Effector memory CD8-positive, alpha-beta T cell (primary cell): ENCODE measurements around the gene AGAP4.
"Not testable (repeated sequence)": the region's sequence is repeated elsewhere in the genome, so short reads cannot be mapped to it uniquely, and the experiment has no call there.

ENCODE experiments used
- ATAC-seq: fragments of 150-1000 bp; cut with Tn5 transposase; replicated peaks from 2 replicates; pipeline ENCODE4 v1.10.0; 2021; ENCODE audit warnings: mild to moderate bottlenecking, moderate library complexity
- DNase-seq, 3 experiments: peaks; one replicate each; pipeline ENCODE4 v3.0.0; 2021
- H3K27ac Mint-ChIP-seq, 2 donors: one replicate each; pipeline ENCODE4 v1.8.0; 2022; ENCODE audit warnings: mild to moderate bottlenecking in 2 of 2, mixed read lengths in 2 of 2, moderate library complexity in 2 of 2
- H3K27me3 Mint-ChIP-seq, 2 donors: one replicate each; pipeline ENCODE4 v1.8.0; 2022; ENCODE audit warnings: mixed read lengths in 2 of 2
- H3K36me3 Mint-ChIP-seq: one replicate; pipeline ENCODE4 v1.8.0; 2022; ENCODE audit warnings: mild to moderate bottlenecking, moderate library complexity, mixed read lengths; ENCODE audit not compliant: insufficient read depth
- H3K4me1 Mint-ChIP-seq, 2 donors: one replicate each; pipeline ENCODE4 v1.8.0; 2022; ENCODE audit warnings: low read depth in 2 of 2, mixed read lengths in 2 of 2
- H3K4me3 Mint-ChIP-seq, 2 donors: one replicate each; pipeline ENCODE4 v1.8.0; 2022; ENCODE audit warnings: mild to moderate bottlenecking in 2 of 2, mixed read lengths in 2 of 2, moderate library complexity in 2 of 2
- H3K9me3 Mint-ChIP-seq, 2 donors: one replicate each; pipeline ENCODE4 v1.8.0; 2022; ENCODE audit warnings: mixed read lengths in 2 of 2
- total RNA-seq, 9 experiments: gene quantifications; one replicate each; lab custom pipeline; 2026; lab: John Stamatoyannopoulos, UW

AGAP4 gene
- total RNA-seq = 2.7 to 14.6 (median 5.2) reads per million in 9 experiments

GRCh38 chr10:45847400-45847799 lies at the start of gene AGAP4:
Gene AGAP4 (minus strand): TSS chr10:45847500. CDS start chr10:45847347, 153 bp downstream.
- not testable (repeated sequence) for H3K36me3 Mint-ChIP-seq, H3K27ac Mint-ChIP-seq, H3K27me3 Mint-ChIP-seq, H3K9me3 Mint-ChIP-seq, DNase-seq, ATAC-seq, H3K4me1 Mint-ChIP-seq, H3K4me3 Mint-ChIP-seq

- H3K27ac Mint-ChIP-seq, DNase-seq, H3K4me1 Mint-ChIP-seq, H3K9me3 Mint-ChIP-seq, H3K27me3 Mint-ChIP-seq, H3K4me3 Mint-ChIP-seq, ATAC-seq, H3K36me3 Mint-ChIP-seq: not testable (repeated sequence)
Measured at GRCh38 chr10:45890721-45891120, 43.4 kb upstream of the AGAP4 start.

- H3K4me3 Mint-ChIP-seq, H3K36me3 Mint-ChIP-seq, H3K4me1 Mint-ChIP-seq, H3K27me3 Mint-ChIP-seq, H3K27ac Mint-ChIP-seq, ATAC-seq, DNase-seq, H3K9me3 Mint-ChIP-seq: not testable (repeated sequence)
Measured at GRCh38 chr10:45889539-45890230, 42.4 kb upstream of the AGAP4 start.

- not testable (repeated sequence) for H3K9me3 Mint-ChIP-seq, H3K27me3 Mint-ChIP-seq, H3K4me1 Mint-ChIP-seq, DNase-seq, H3K4me3 Mint-ChIP-seq, H3K27ac Mint-ChIP-seq, ATAC-seq, H3K36me3 Mint-ChIP-seq
Measured at GRCh38 chr10:45882880-45883279, 35.6 kb upstream of the AGAP4 start.

GRCh38 chr10:45865404-45865803 lies 18.1 kb upstream of the AGAP4 start:
- not testable (repeated sequence) for H3K4me3 Mint-ChIP-seq, DNase-seq, H3K27me3 Mint-ChIP-seq, H3K4me1 Mint-ChIP-seq, H3K27ac Mint-ChIP-seq, H3K36me3 Mint-ChIP-seq, H3K9me3 Mint-ChIP-seq, ATAC-seq

- not testable (repeated sequence) for DNase-seq, H3K4me3 Mint-ChIP-seq, H3K9me3 Mint-ChIP-seq, H3K27me3 Mint-ChIP-seq, H3K27ac Mint-ChIP-seq, H3K4me1 Mint-ChIP-seq, H3K36me3 Mint-ChIP-seq, ATAC-seq
Measured at GRCh38 chr10:45864264-45864663, 17.0 kb upstream of the AGAP4 start.

GRCh38 chr10:45863632-45864031 lies 16.3 kb upstream of the AGAP4 start:
- H3K27ac Mint-ChIP-seq, H3K9me3 Mint-ChIP-seq, H3K36me3 Mint-ChIP-seq, DNase-seq, H3K4me3 Mint-ChIP-seq, ATAC-seq, H3K27me3 Mint-ChIP-seq, H3K4me1 Mint-ChIP-seq: not testable (repeated sequence)

- H3K4me1 Mint-ChIP-seq, H3K27me3 Mint-ChIP-seq, H3K27ac Mint-ChIP-seq, H3K9me3 Mint-ChIP-seq, ATAC-seq, H3K4me3 Mint-ChIP-seq, DNase-seq, H3K36me3 Mint-ChIP-seq: not testable (repeated sequence)
Measured at GRCh38 chr10:45857931-45858330, 10.6 kb upstream of the AGAP4 start.

- H3K4me3 Mint-ChIP-seq, H3K27ac Mint-ChIP-seq, H3K9me3 Mint-ChIP-seq, DNase-seq, H3K27me3 Mint-ChIP-seq, H3K36me3 Mint-ChIP-seq, ATAC-seq, H3K4me1 Mint-ChIP-seq: not testable (repeated sequence)
Measured at GRCh38 chr10:45848467-45848866, 1.2 kb upstream of the AGAP4 start.

GRCh38 chr10:45822918-45823317 lies 24.4 kb downstream of the AGAP4 start:
- H3K27me3 Mint-ChIP-seq, H3K9me3 Mint-ChIP-seq, H3K36me3 Mint-ChIP-seq, DNase-seq, H3K4me3 Mint-ChIP-seq, H3K4me1 Mint-ChIP-seq, H3K27ac Mint-ChIP-seq, ATAC-seq: not testable (repeated sequence)

GRCh38 chr10:45820107-45820830 lies 27.0 kb downstream of the AGAP4 start:
- ATAC-seq, H3K36me3 Mint-ChIP-seq, H3K4me1 Mint-ChIP-seq, H3K27ac Mint-ChIP-seq, DNase-seq, H3K4me3 Mint-ChIP-seq, H3K9me3 Mint-ChIP-seq: not testable (repeated sequence)
- H3K27me3 Mint-ChIP-seq = peaks cover 0 to 18% of the 10 kb centered on the region in 2 donors

- Mint-ChIP-seq H3K4me3 (no peak overlapping the region), H3K27me3 (peaks cover 0 to 18% of the 10 kb centered on the region in 2 donors), H3K36me3 (no peaks in the 10 kb centered on the region), H3K4me1 (no peaks in the 10 kb centered on the region), H3K27ac (no peak overlapping the region), H3K9me3 (no peaks in the 10 kb centered on the region)
- ATAC-seq = no peak
- no peak for DNase-seq
Measured at GRCh38 chr10:45819552-45819951, 27.7 kb downstream of the AGAP4 start.

- Mint-ChIP-seq H3K27me3 (peaks cover 0 to 20% of the 10 kb centered on the region in 2 donors), H3K4me1 (no peaks in the 10 kb centered on the region), H3K9me3 (no peaks in the 10 kb centered on the region), H3K27ac (peak overlapping the region in 1 of 2 donors; percentile 11), H3K4me3 (no peak overlapping the region), H3K36me3 (no peaks in the 10 kb centered on the region)
- DNase-seq (no peak), ATAC-seq (no peak)
Measured at GRCh38 chr10:45817912-45818311, 29.4 kb downstream of the AGAP4 start.
